COR-L47 (cell line): ENCODE data around the gene PTPN4.

Experiments
- DNase-seq: peaks from one replicate; lab custom pipeline; 2025; lab: John Stamatoyannopoulos, UW

PTPN4 gene, protein sequence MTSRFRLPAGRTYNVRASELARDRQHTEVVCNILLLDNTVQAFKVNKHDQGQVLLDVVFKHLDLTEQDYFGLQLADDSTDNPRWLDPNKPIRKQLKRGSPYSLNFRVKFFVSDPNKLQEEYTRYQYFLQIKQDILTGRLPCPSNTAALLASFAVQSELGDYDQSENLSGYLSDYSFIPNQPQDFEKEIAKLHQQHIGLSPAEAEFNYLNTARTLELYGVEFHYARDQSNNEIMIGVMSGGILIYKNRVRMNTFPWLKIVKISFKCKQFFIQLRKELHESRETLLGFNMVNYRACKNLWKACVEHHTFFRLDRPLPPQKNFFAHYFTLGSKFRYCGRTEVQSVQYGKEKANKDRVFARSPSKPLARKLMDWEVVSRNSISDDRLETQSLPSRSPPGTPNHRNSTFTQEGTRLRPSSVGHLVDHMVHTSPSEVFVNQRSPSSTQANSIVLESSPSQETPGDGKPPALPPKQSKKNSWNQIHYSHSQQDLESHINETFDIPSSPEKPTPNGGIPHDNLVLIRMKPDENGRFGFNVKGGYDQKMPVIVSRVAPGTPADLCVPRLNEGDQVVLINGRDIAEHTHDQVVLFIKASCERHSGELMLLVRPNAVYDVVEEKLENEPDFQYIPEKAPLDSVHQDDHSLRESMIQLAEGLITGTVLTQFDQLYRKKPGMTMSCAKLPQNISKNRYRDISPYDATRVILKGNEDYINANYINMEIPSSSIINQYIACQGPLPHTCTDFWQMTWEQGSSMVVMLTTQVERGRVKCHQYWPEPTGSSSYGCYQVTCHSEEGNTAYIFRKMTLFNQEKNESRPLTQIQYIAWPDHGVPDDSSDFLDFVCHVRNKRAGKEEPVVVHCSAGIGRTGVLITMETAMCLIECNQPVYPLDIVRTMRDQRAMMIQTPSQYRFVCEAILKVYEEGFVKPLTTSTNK

GRCh38 chr2:119759451-119760236 is at the start of gene PTPN4:
Gene PTPN4 (plus strand): TSS chr2:119759922. CDS start chr2:119809854, 49,932 bp downstream.
- DNase-seq = peak; percentile 99

DNA sequence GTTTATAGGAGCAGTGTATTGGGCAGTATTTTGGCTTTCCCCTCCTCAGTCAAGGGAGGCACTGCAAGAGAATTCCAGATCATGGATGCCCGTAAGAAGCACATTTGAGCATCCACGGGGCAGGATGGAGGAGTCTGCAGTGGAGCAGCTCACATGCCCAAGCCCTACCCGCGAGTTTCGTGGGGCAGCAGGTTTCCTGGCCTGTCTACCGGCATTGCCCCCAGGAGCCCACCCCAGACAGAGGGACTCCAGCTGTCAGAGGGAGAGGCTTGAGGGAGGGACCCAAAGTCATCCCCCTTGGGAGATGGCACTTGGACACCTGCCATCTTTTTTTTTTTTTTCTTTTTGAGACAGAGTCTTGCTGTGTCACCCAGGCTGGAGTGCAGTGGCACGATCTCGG is 49.4 kb upstream of the PTPN4 start:
- DNase-seq = no peak

GRCh38 chr2:119711352-119711751 is 48.4 kb upstream of the PTPN4 start:
- DNase-seq = no peak

GRCh38 chr2:119712571-119712970 is 47.2 kb upstream of the PTPN4 start:
- DNase-seq = no peak

DNA sequence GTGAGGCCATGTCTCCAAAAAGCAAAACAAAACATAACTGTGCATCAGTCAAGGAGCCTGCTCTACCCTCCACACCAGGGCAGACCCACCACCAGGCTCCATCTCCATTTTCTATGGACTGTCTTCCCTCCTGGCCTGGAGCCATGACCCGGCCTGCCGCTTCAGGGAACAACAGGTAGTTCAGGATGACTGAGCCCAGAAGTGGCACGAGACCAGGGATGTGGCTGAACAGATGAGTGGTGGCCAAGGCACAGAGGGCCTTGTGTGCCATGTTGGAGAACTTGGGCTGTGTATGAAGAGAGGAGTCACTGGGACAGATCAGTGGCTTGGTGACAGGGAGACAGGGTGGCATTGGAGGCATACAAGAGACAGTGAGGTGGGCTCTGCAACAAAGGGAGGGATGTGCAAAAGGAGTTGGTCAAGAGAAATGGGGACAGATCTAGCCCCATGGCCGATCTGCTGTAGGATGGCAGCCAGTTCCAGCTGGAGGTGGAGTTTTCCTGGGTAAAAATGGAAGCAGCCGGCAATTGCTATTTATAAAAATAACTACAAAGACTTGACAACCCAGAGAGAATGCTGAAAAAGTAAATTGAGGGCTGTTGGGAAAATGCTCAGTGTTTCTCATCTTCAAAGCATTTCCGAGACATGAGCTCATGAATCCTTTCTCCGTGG is 45.8 kb upstream of the PTPN4 start:
- DNase-seq = no peak

DNA sequence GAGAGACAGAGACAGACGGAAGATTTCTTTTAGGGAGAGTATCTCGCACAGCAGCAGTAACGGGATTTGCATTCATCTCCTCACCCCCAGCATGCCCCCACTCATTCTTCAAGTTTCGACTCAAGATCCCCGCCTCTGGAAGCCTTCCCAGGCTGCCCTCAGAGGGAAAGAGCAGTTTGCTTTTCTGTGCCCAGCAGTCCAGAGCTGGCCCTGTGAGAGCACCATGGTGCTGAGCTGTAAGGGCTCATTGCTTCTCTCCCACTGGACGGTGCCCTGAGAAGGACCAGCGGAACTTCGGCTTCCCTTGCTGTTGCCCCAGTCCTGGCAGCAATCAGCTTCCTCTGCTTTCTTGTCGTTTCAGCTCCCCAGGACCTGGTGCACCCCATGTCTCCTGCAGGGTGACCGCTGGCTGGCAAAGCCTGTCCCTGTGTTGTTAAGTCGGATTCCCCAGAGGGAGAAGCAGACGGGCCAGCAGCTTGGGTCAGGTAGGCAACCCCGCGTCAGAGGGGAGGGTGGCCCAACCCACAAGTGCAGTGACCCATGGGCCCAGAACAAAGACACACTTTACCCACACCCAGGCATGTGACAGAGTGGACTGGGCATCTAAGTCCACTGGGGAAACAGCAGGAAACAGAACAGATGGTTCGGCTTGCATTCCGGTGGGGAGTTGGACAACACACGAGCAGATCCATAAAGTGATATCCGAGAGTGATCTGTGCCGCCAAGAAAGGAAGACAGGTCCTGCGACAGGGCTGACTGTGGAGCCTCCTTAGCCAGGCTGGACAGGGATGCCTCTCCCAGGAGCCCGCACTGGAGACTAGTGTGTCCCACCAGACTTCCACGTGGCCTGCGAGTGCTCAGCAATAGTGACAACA is 44.1 kb upstream of the PTPN4 start:
- DNase-seq = no peak

- no peak for DNase-seq
These were observed 43.4 kb upstream of the PTPN4 start for GRCh38 chr2:119716284-119716672.

GRCh38 chr2:119718501-119719260 is 41.0 kb upstream of the PTPN4 start:
- DNase-seq = no peak

DNA sequence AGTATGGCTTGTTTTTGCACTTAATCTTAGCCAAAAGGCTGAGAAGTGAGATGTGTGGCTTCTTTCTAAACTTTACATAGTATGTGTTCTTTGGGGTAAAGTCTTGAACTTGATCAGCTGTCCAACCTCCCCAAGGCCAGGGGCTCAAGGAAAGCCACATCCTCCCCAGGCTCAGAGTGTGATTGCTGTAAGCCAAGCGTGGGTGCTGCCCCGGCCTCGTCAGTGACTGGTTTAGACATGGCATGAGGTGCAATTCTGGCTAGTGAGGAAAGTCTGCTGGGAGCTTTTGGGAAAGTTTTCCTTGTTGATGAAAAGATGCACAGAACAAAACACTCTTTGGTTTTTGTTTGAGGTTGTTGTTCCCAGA is 40.5 kb upstream of the PTPN4 start:
- DNase-seq = no peak

DNA sequence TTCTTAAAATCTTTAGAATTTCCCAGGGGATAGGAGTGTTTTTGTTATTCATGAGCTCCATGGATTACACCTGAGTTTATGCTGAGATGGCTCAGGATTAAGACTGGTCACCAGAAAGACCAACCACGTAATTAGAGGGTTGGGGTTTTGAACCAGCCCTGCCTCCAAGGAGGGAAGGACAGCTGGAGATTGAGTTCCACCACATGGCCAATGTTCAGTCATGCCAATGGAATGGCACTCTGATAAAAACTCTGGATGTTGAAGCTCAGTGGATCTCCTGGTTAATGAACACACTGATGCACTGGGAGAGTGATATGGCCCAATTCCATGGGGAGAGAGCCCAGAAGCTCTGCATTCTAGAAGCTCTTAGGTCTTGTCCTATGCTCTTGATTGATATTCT is 38.7 kb upstream of the PTPN4 start:
- DNase-seq = no peak

DNA sequence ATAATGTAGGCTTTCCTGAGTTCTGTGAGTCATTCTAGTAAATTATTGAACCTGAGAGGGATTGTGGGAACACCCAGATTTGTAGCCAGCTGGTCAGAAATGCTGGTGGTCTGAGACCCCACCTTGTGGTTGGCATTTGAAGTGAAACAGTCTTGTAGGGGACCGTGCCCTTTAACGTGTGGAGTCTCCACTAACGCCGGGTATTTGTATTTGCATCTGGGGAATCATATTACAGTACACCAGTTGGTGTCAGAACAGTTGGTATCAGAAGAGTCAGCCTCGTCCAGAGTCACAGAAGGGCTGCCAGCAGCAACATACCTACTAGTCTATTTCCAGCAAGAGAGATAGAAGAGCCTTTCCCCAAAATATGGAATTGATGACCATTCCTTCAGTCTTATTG is 38.3 kb upstream of the PTPN4 start:
- DNase-seq = no peak

DNA sequence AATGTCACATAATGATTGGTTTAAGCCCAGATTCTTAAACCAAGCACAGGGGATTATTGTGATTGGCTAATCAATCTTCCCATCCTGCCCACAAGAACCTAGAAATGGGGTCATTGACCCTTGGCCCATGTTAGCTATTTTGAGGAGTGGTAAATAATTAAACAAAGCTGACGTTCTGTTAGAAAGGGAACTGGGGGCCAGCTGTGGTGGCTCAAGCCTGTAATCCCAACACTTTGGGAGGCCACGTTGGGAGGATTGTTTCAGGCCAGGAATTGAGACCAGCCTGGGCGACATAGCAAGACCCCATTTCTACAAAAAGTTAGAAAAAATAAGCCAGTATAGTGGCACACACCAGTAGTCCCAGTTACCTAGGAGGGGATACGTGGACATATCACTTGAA is 37.8 kb upstream of the PTPN4 start:
- no peak for DNase-seq

- no peak for DNase-seq
These were observed 36.5 kb upstream of the PTPN4 start for GRCh38 chr2:119723186-119723585.

GRCh38 chr2:119723784-119724467 is 35.8 kb upstream of the PTPN4 start:
- DNase-seq = no peak

- DNase-seq = no peak
These were observed 34.9 kb upstream of the PTPN4 start for GRCh38 chr2:119724656-119725485.

DNA sequence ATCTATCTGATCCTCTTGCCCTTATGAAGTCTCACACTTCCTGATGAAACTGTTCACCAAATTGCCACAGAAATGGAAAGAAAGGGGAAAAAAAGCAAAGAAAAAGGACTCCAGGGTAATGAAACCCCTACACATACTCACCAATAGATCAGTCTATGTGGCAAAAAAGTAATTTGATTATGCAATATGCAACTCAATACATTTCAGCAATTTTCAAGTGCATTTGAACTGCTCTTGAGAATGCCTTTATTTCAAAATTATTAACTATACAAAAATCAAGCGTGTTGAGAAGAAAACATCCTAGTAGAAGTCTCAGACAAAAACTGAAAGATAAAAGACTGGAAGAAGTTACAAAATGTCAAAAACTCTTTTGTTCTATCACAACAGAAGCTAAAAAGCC is 32.2 kb upstream of the PTPN4 start:
- DNase-seq = no peak

GRCh38 chr2:119728421-119728820 is 31.3 kb upstream of the PTPN4 start:
- DNase-seq = no peak

- DNase-seq = no peak
These were observed 29.0 kb upstream of the PTPN4 start for GRCh38 chr2:119730671-119731177.
